GM12892 (cell line): ENCODE data around the gene CCR3.

ENCODE experiments used
- POLR2A ChIP-seq: IDR thresholded peaks from 2 replicates; pipeline ENCODE4 v1.6.1; 2011; ENCODE audit warnings: low read depth, low read length, control low read depth
- TAF1 ChIP-seq: IDR thresholded peaks from 2 replicates; pipeline ENCODE4 v1.6.1; 2011; ENCODE audit warnings: low read depth, mild to moderate bottlenecking, control low read depth, low read length, borderline replicate concordance

DNA sequence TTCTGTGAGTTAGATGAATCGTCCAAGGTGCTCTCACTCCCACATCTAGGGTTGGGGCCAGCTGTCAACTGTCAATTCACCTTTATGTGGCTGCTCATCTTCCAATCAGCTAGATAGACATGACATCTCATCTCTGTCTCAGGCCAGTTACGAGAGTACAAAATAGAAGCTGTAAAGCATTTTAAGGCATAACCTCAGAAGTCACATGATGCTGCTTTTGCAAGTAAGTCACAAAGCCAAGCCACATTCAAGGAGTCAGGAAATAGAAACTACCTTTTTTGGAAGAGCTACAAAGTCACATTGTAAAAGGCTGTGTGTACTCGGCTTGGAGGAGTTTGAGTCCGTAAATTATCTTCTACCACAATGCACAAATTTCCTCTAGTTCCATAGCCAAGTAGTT lies 29.1 kb upstream of the CCR3 start:
- no peak for TF ChIP-seq POLR2A
- TF ChIP-seq TAF1: no peak
